Liver (tissue), 9 donors: ENCODE measurements around the gene DIAPH2. TPM values are rescaled to one million over a fixed set of nuclear protein-coding genes. Genes with fewer than 3 reads are reported as not detected.

ENCODE experiments used
- DNase-seq: peaks from one replicate; pipeline ENCODE4 v3.0.0-alpha.2; 2017; ENCODE audit warnings: low spot score
- H3K27ac ChIP-seq, 2 donors: one replicate each; pipeline ENCODE4 v1.7.0; 2013; ENCODE audit warnings: inconsistent platforms in 2 of 2, low read length in 2 of 2, control low read depth in 1 of 2, low read depth in 1 of 2, mild to moderate bottlenecking in 1 of 2
- H3K27me3 ChIP-seq, 4 donors: one replicate each; pipeline versions ENCODE4 v1.6.1 to v1.7.0; 2013; ENCODE audit warnings: low read length in 3 of 4, inconsistent platforms in 1 of 4, mild to moderate bottlenecking in 1 of 4, moderate library complexity in 1 of 4; ENCODE audit not compliant: control insufficient read depth in 4 of 4, insufficient read depth in 4 of 4
- H3K36me3 ChIP-seq, 4 donors: one replicate each; pipeline versions ENCODE4 v1.6.1 to v1.7.0; 2013; ENCODE audit warnings: low read length in 3 of 4, mild to moderate bottlenecking in 3 of 4, low read depth in 1 of 4, moderate library complexity in 1 of 4; ENCODE audit not compliant: control insufficient read depth in 4 of 4, insufficient read depth in 3 of 4
- H3K4me1 ChIP-seq, 4 donors: one replicate each; pipeline versions ENCODE4 v1.6.1 to v1.7.0; 2013; ENCODE audit warnings: low read length in 3 of 4, mild to moderate bottlenecking in 3 of 4, moderate library complexity in 1 of 4; ENCODE audit not compliant: control insufficient read depth in 4 of 4, insufficient read depth in 4 of 4
- H3K4me3 ChIP-seq, 3 donors: one replicate each; pipeline versions ENCODE4 v1.6.1 to v1.7.0; 2013; ENCODE audit warnings: low read length in 3 of 3, control low read depth in 1 of 3, low read depth in 1 of 3, mild to moderate bottlenecking in 1 of 3
- H3K9ac ChIP-seq, 2 donors: one replicate each; pipeline ENCODE4 v1.7.0; 2013; ENCODE audit warnings: low read length in 2 of 2, mild to moderate bottlenecking in 2 of 2, moderate library complexity in 2 of 2, control low read depth in 1 of 2, low read depth in 1 of 2
- H3K9me3 ChIP-seq, 4 donors: one replicate each; pipeline versions ENCODE4 v1.6.1 to v1.7.0; 2013; ENCODE audit warnings: low read length in 3 of 4; ENCODE audit not compliant: control insufficient read depth in 4 of 4
- ATF3 ChIP-seq: IDR thresholded peaks from 2 replicates; pipeline ENCODE4 v1.6.1; 2016; ENCODE audit warnings: antibody characterized with exemption
- CTCF ChIP-seq: fragments of 150-350 bp; IDR thresholded peaks from 2 replicates; pipeline ENCODE4 v1.5.1; 2017; ENCODE audit warnings: improper control_type of control experiment, low read depth, low read length; ENCODE audit not compliant: missing input control
- EGR1 ChIP-seq, 2 donors: IDR thresholded peaks; 2 replicates each; pipeline ENCODE4 v1.6.1; 2016 to 2018; ENCODE audit warnings: antibody characterized with exemption in 2 of 2, low read depth in 2 of 2
- FOXA1 ChIP-seq: IDR thresholded peaks from 2 replicates; pipeline ENCODE4 v1.6.1; 2016; ENCODE audit warnings: antibody characterized with exemption
- FOXA2 ChIP-seq: IDR thresholded peaks from 2 replicates; pipeline ENCODE4 v1.6.1; 2016; ENCODE audit warnings: antibody characterized with exemption
- GABPA ChIP-seq, 2 donors: IDR thresholded peaks in 1 of 2; conservative IDR thresholded peaks in 1 of 2; 2 replicates each; pipeline ENCODE4 v1.6.1; 2016; ENCODE audit warnings: antibody characterized with exemption in 2 of 2, mild to moderate bottlenecking in 1 of 2, moderate library complexity in 1 of 2
- HNF4A ChIP-seq, 2 donors: conservative IDR thresholded peaks; 2 replicates each; pipeline ENCODE4 v1.6.1; 2016; ENCODE audit warnings: antibody characterized with exemption in 2 of 2, mild to moderate bottlenecking in 2 of 2
- HNF4G ChIP-seq: IDR thresholded peaks from 2 replicates; pipeline ENCODE4 v1.6.1; 2016; ENCODE audit warnings: antibody characterized with exemption
- JUND ChIP-seq, 2 donors: IDR thresholded peaks; 2 replicates each; pipeline ENCODE4 v1.6.1; 2016; ENCODE audit warnings: antibody characterized with exemption in 2 of 2
- MAX ChIP-seq: IDR thresholded peaks from 2 replicates; pipeline ENCODE4 v1.6.1; 2016; ENCODE audit warnings: antibody characterized with exemption
- NR2F2 ChIP-seq: IDR thresholded peaks from 2 replicates; pipeline ENCODE4 v1.6.1; 2016; ENCODE audit warnings: antibody characterized with exemption
- RAD21 ChIP-seq, 2 donors: IDR thresholded peaks; 2 replicates each; pipeline ENCODE4 v1.6.1; 2016; ENCODE audit warnings: antibody characterized with exemption in 2 of 2, mild to moderate bottlenecking in 2 of 2
- REST ChIP-seq: IDR thresholded peaks from 2 replicates; pipeline ENCODE4 v1.6.1; 2016; ENCODE audit warnings: antibody characterized with exemption, mild to moderate bottlenecking
- RXRA ChIP-seq, 2 donors: IDR thresholded peaks; 2 replicates each; pipeline ENCODE4 v1.6.1; 2017 to 2018; ENCODE audit warnings: antibody characterized with exemption in 2 of 2, mild to moderate bottlenecking in 1 of 2
- SP1 ChIP-seq: IDR thresholded peaks from 2 replicates; pipeline ENCODE4 v1.6.1; 2018; ENCODE audit warnings: antibody characterized with exemption, mild to moderate bottlenecking
- TAF1 ChIP-seq: conservative IDR thresholded peaks from 2 replicates; pipeline ENCODE4 v1.6.1; 2016; ENCODE audit warnings: antibody characterized with exemption, mild to moderate bottlenecking
- YY1 ChIP-seq: IDR thresholded peaks from 2 replicates; pipeline ENCODE4 v1.6.1; 2016; ENCODE audit warnings: antibody characterized with exemption, mild to moderate bottlenecking
- ZBTB33 ChIP-seq: IDR thresholded peaks from 2 replicates; pipeline ENCODE4 v1.6.1; 2016; ENCODE audit warnings: antibody characterized with exemption
- WGBS: extraction: QIAGEN DNeasy Blood & Tissue Kit; methylation state at CpG from one replicate; pipeline ENCODE4 v1.1.7; 2013; 5-methylcytosine and 5-hydroxymethylcytosine counted together
- polyA plus RNA-seq, 2 donors: library from polyadenylated mRNA; stranded (reverse) in 1 of 2; unstranded in 1 of 2; fragments of 200-250 nt in 1 of 2; fragments of >200 nt in 1 of 2; fragmentation: Nextera tagmentation in 1 of 2; extraction: Ambion mirVana in 1 of 2; gene quantifications; one replicate each; pipeline versions ENCODE4 v1.2.1 to v1.2.3, GENCODE V29; 2013 to 2015
- total RNA-seq, 2 donors: library from RNA; depleted of rRNA; stranded (reverse); fragments of >200 nt; gene quantifications; one replicate each; pipeline ENCODE4 v1.2.3, GENCODE V29; 2014
- donor health status: healthy.
- donor health status: healthy.
- donor health status: healthy.
- donor health status: healthy.
- donor health status: healthy.

The DIAPH2 gene
- total and polyA plus RNA-seq, 4 donors, result 2.7 to 16.6 (median 5.3) TPM

DNA sequence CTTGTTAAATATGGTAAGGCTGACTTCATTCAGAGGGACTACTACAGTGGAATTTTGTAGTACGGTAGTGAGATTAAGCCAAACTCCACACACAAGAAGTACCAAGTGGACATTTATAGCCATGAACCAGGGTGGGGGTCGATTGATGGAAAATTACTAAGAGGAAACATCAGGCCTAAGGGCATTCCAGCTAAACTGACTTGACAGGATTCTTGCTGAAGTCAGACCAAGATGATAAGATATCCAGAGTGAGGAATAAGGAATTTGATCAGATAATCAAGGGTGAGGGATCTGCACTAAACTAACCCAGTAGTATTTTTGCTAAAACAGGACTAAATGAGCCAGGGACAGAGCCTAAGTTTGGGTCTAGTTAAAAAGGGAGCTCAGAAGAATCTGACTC is 796.6 kb downstream of the DIAPH2 start:
- no peak for DNase-seq
- TF ChIP-seq FOXA2, result no peak
- no peak for TF ChIP-seq JUND (IDR thresholded peaks at IDR 0.05)
- no peak for TF ChIP-seq GABPA (IDR thresholded peaks at IDR 0.05 in 1 of 2, conservative IDR thresholded peaks at IDR 0.05 in 1 of 2)
- no peak for TF ChIP-seq CTCF
- TF ChIP-seq NR2F2, result no peak
- TF ChIP-seq SP1, result no peak
- TF ChIP-seq REST, result no peak
- TF ChIP-seq RAD21 (IDR thresholded peaks at IDR 0.05), result no peak
- Histone ChIP-seq H3K4me3 (no peak overlapping the region), H3K4me1 (no peaks in the 10 kb centered on the region), H3K27ac (no peak overlapping the region), H3K9ac (no peak overlapping the region), H3K27me3 (no peaks in the 10 kb centered on the region), H3K36me3 (no peaks in the 10 kb centered on the region), H3K9me3 (no peaks in the 10 kb centered on the region)
- WGBS, result 75% methylated on average over 2 of the region's 2 CpGs

- Histone ChIP-seq H3K27ac (no peak overlapping the region), H3K4me3 (no peak overlapping the region), H3K36me3 (no peaks in the 10 kb centered on the region), H3K9ac (no peak overlapping the region), H3K9me3 (no peaks in the 10 kb centered on the region), H3K4me1 (no peaks in the 10 kb centered on the region), H3K27me3 (no peaks in the 10 kb centered on the region)
- DNase-seq, result no peak
- TF ChIP-seq SP1, result no peak
- no peak for TF ChIP-seq HNF4A (conservative IDR thresholded peaks at IDR 0.05)
- TF ChIP-seq YY1, result no peak
- no peak for TF ChIP-seq ATF3
- TF ChIP-seq RAD21 (IDR thresholded peaks at IDR 0.05), result no peak
- TF ChIP-seq HNF4G, result no peak
- no peak for TF ChIP-seq TAF1
- TF ChIP-seq GABPA (IDR thresholded peaks at IDR 0.05 in 1 of 2, conservative IDR thresholded peaks at IDR 0.05 in 1 of 2), result no peak
- no peak for TF ChIP-seq EGR1 (IDR thresholded peaks at IDR 0.05; ENCODE audit: low read depth in 2 of 2)
- no peak for TF ChIP-seq JUND (IDR thresholded peaks at IDR 0.05)
- no peak for TF ChIP-seq CTCF
- no peak for TF ChIP-seq MAX
- TF ChIP-seq FOXA1, result no peak
- no peak for TF ChIP-seq REST
- no peak for TF ChIP-seq RXRA (IDR thresholded peaks at IDR 0.05)
- TF ChIP-seq ZBTB33, result no peak
- TF ChIP-seq FOXA2, result no peak
- TF ChIP-seq NR2F2, result no peak
- 79% methylated on average over 1 of the region's 1 CpG for WGBS
Measured at GRCh38 chrX:97482666-97483300, 798.1 kb downstream of the DIAPH2 start.
